Measurements from ENCODE around the gene MYDGF.

- TF ChIP-seq CTCF (IDR thresholded peaks at IDR 0.05; ENCODE audit: low read length) (no peak), EZH2 (IDR thresholded peaks at IDR 0.05; ENCODE audit: borderline replicate concordance, low read length) (no peak)
Measured at GRCh38 chr19:4675346-4675745, 5.2 kb upstream of the MYDGF start.

Data from OCI-LY1 (cell line).